ENCODE results near the gene C1orf122.

The C1orf122 gene

GRCh38 chr1:37846647-37847339, 39.2 kb downstream of the C1orf122 start:
- DNase-seq, result no peak

- DNase-seq, result no peak
Measured at GRCh38 chr1:37849480-37849879, 41.9 kb downstream of the C1orf122 start.

GRCh38 chr1:37850352-37850955, 42.9 kb downstream of the C1orf122 start:
- DNase-seq, result no peak

GRCh38 chr1:37851262-37851661, 43.7 kb downstream of the C1orf122 start:
- DNase-seq, result no peak

- no peak for DNase-seq
Measured at GRCh38 chr1:37851782-37852210, 44.2 kb downstream of the C1orf122 start.

DNA sequence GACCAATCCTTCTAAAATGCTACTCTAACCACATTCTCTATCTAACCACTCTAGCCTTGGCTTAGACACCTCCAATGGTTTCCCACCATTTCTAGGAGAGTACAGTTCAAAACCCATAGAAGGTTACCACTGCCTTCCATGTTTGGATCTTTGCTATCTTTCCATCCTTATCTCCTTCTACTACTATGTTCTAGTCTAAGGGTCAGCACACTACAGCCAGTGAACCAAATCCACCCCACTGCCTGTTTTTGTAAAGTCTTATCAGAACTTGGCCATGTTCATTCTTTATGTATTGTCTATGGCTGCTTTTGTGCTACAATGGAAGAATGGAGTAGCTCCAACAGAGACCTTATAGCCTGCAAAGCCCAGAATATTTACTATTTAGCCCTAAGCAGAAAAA, 45.6 kb downstream of the C1orf122 start:
- no peak for DNase-seq

DNA sequence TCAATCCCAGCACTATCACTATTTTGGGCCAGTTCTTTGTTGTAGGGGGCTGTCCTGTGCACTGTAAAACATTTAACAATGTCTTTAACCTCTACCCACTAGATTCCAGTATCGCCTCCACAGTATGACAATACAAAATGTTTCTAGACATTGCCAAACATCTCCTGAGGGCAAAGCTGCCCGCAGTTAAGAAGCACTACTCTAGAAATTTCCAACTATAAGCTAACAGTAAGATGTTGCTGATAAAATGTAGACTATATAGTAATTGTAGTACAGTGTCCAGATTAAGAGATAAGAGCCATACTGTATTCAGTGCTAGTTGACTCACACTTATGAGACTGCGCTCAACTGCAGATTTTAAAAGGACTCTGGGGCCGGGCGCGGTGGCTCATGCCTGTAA, 46.8 kb downstream of the C1orf122 start:
- no peak for DNase-seq
